Measurements from ENCODE around the gene NAA16.

GRCh38 chr13:41382431-41382830 is 71.4 kb downstream of the NAA16 start:
- TF ChIP-seq EZH2 (IDR thresholded peaks at IDR 0.05) (no peak), POLR2AphosphoS5 (IDR thresholded peaks at IDR 0.05; ENCODE audit: borderline replicate concordance, low read depth, low read length) (no peak)
